NK-92 treated with Interleukin-12 subunit alpha and Interleukin-12 subunit beta, amount 100 ng/mL, for 24 hours (cell line): ENCODE data around the gene HOXA5.

Experiments
- DNase-seq: peaks from one replicate; lab custom pipeline; 2025; lab: John Stamatoyannopoulos, UW

HOXA5 gene

DNA sequence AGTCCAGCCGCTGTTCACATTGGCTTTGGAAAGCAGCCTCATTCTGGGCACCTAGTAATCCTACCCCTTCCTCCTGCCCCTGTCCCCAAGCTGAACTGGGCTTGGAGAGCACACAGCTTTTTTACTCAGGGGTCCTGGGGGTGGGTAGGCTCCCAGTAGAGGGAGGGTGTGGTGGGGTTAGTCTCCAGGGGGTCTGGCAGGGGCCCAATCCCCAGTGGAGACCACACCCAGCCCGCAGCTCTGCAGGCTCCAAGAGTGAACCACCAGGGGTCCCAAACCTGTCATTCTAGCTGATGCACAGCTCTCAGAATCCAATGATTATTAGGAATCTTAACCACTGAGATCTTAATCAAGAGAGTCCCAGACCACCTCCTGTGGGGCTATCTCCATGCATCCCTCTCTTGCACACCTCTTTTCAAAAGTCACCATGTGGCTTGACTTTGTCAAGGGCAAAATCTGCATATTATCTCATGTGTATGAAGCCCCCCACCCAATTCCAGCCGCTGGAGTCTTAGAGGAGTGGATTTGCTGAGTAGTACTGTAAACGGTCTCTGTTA is 38.9 kb upstream of the HOXA5 start:
- no peak for DNase-seq

DNA sequence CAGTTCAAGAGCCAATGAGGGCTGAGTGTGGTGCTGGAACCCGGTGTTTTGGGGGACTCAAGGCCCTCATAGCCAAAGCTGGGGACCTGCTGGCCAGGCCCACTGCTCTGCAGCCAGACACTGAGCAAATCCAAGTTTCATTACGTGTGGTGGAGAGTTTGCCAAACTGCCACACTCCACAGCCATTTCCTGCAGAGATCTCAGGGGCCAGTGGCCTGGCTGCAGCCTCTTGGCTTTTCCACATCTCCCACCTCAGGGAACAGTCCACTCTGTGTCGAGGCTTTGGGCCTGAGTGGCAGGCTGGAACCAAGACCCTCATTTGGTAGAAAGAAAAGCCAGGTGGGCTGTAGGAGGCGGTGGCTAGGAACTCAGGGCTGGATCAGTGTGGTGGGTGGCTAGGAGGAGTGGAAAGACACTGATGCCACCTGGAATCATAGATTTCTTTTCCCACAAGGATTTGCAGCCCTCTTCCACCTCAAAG is 38.4 kb upstream of the HOXA5 start:
- no peak for DNase-seq

DNA sequence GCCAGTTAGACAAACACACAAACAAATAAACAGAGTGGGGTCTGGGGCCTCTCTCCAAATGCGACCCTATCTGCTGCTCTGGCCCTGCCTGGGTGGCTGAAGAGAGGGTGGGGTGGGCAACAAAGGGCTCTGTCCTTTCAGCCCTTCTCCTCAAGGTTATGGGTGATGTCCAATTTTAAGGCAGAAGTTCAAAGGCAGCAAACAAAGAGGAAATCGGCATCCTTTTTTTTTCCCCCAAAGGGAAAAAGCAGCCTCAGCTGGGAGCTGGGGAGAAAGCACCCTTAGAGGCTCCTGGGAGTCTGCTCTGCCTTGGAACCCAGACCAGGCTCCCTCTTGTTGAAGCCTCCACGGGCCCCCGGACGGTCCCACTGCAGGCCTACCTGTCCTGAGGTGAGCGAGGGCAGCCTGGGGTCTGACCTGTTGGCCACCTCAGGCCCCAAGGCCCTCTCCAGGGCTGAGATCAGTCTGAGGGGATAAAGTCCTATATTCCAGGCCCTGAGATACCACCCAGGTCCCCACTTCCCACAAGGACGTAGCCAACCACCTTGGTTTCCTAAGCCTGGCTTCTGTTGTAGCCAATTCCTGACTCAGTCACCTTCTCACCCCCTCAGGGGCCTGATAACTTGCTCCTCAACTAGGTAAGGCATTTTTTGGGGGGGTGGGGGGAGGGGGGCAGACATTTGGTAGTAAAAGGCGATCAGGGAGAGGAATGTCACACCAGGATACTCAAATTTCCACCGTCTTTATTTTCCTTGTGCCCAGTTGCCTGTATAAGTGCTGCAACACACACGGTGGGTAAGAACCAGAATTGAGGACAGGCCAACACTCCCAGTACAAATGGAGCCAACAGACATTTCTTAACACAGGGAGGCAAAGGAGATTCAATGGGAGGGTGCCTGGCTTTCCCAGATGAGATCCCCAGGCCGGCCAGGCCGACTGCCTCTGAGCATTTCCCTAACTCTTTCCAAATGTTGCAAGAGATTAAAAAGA is 37.2 kb upstream of the HOXA5 start:
- DNase-seq, result no peak

DNA sequence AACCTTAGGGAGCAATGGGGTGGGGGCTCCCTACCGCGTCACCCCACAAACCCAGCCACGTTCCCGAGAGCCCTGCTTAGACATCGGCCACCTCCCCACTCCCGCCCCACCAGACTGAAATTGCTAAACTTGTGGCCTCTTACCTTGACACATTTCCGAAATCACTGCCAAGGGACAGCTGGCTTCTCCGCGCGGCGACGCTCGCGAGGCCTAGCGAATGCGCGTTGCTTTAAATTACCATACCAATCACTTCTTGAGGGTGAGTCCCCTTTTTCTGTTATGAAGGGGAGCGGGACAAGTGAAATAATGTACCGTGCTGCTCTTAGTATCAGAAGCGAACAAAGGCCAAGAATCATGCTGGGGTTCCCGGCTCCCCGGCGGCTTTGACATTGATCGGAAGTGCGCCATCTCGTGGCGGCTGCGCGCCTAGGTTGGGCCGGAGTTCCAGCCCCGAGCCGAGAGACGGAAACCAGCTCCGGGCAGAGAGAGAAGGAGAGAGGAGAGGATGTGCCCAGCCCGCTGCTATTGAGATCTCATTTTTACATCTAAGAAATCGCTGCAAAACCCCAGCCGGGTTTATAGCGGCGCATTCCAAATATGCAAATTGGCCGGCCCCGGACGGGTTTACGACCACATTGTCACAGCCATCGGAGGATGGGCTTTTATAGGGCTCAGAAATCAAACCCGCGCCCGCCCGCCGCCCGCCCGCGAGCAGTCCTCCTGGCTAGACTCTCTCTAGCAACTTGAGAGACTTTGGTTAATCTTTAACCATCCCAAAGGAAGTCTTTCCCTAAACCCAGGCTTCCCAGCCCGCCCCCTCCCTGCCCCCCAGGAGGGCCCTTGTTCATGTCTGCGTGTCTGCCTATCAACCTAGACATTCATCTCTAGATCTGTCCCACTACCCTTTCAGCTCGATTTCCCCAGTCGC is 36.3 kb upstream of the HOXA5 start:
- peak; percentile 33 for DNase-seq

DNA sequence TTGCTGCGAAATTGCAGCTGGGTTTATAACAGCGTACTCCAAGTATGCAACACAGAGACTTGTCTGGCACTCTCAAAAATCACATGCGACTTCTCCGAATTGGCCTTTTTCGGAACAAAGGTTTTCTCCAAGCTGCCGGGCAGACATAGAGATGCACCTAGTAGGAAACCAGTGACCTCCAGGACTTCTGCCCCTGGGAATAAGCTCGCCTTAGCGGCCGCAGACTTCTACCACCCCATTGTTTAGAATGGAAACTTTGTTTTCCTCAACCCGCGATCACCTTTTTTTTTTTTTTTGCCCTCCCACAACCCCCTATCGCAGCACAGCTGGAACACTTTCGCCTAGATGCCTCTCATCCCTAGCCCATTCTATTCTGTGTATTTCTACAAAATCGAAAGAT is 35.5 kb upstream of the HOXA5 start:
- no peak for DNase-seq

DNA sequence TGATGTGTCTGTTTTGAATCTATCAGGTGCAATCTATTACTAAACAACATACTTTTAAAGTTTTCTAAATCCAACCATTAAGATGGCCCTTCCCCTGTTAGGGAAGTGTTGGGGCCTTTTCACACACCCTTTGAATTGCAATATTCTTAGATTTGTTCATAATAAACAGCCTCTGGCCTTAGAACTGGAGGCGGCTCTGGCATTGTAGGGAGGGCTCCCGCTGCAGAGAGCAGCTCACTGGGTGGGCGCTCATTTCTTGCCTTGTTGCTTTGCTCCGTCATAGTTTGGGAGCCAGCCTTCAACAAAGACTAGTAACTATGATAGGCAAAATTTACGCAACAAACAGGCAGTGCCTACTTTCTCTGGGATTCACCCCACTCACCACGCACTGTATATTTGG is 34.9 kb upstream of the HOXA5 start:
- no peak for DNase-seq

DNA sequence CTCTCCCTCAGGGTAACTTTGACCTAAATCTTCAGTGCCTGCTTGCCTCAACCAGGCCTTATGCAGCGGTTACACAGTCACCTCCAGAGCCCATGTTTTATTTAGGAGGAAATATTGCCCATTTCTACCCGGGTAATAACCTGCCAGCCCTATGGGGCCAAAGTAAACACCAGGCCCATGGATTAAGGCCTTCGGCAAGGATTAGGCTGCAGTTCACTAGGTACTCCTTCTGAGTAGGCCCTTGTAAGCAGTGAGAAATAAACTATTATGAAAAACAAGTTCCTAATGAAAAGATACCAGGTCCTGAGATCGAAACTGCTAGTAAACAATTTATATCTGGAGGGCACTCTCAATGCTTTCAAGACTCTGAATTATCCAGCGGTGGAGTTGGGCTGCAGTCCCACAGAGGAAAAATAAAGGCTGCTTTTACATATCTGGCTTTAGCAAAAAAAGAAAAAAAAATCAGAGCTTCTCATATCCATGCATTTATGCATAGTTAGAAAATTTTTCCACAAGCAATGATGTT is 34.4 kb upstream of the HOXA5 start:
- no peak for DNase-seq

DNA sequence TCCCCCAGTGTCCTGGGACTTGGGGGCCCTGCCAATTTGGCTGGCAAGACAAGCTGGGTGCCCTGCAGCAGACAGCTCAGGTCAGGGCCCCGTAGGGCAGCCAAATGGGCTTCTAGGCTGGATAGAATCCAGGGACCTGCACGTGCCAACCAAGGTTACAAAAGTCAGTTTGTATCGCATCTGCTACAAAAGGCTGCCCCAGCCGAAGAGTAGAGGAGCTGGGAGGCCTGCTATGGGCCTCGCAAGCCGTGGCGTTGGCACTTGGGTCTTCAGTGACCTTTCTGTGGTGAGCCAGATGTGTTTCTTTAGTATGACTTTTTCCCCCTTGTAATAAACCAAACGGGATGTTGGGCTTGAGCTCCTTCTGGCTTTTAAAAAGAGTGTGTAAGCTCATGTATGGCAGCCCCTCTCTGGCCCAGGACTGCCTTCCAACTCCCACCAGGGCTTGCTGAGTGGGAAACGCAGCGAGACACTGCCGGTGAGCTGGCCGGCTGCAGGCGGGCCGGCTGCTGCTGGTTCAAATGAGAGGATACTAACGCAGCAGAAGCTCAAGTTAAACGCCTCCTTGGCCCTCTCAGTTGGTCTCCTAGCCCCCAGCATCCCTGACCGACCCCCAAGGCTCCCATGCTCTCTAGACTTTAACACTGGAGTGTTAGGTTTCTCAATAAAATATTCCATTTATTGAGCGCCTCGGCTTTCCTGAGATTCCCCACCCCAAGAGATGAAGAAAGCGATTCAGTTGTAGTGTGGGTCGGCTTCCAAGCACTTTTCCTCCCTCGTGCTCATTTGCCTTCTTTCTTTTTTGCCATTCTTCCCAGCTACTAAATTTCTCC is 33.7 kb upstream of the HOXA5 start:
- DNase-seq, result no peak

DNA sequence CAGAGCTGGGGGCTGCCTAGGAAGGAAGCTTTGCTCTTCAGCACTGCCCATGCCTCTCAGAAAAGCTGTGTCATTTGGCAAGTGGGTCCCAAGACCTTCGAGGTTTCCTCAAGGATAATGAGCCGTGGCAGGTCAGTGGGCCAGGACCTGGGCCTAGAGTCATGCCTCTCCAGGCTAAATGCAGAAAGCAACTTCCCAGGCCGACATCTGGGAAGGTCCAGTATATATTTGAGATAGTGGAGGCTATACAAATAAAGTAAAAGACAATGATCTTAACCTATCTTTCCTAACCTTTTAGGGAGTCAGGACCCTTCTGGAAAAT is 33.0 kb upstream of the HOXA5 start:
- DNase-seq, result no peak

DNA sequence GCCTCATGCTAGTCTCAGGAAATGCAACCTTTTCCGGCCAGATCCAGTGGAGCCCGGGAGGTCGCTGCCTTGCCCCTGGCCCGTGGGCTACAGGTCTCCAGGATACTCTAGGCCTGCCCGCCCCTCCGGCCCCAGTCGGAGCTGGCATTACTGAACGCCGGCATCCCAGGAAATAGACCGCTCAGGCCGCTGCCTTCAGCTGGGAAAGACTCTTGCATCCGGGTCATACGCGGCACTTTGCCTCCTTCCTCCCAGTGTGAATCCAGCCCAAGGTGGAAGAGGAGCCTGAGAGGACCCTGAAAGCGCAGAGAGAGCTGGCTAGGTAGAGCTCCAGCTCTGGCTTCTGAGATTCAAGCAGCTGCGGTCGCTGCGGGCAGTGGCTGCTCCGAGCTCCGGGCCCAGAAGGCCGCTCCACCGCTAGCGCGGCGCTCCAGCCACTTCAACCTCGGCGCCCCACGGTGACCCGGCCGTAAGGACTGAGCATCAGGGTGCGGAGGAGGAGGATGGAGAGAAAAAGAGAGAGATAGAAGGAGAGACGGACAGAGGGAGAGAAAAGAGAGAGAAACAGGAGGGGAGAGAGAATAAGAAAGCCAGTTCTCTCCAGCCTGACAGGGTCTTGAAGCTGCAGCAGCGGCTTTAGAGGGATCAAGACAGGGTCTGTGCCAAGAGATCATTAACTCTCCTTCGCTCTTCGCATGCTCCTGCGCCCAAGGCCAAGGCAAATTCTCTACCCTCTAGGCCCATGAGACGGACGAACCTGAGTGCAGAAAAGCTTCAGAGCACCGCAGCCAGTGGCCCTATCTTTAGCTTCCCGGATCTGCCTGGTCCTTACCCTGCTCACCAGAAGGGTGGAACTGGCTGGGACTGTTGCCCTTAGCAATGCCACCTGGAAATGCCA is 32.4 kb upstream of the HOXA5 start:
- DNase-seq, result no peak

DNA sequence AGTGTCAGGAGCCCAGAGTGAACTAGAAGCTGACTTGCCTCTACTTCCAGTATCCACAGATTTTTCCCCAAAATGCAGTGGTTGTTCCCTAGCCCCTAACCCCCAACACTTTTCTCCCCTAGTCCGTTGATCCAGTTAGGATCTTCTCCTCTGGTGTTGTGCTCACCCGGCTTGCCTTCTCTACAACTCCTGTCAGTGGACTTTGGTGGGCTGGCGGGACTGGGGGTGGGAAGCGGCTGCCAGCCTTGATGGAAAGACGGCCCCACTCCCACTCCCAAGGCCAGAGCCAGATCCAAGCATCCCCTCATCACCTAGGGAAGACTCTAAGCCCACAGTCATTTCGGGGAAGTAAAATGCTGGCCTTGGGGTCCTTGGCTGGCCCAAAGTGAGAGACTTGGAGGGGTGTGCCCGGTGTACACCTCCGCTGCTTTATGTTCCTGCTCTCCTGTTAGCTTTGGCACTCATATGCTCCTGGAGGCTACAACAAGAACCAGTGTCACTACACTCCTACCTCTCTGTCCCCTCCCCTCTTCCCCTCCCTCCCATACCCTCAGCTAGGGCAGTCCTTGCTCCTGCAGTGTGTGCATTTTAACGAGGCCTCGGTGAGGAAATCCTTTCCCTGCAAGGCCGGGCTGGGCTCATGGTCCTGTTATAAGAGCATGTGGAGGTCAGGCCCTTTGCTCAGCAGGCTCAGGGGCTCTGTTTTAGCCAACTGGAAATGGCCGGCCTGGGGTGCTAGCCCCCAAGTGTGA is 31.6 kb upstream of the HOXA5 start:
- DNase-seq, result no peak

DNA sequence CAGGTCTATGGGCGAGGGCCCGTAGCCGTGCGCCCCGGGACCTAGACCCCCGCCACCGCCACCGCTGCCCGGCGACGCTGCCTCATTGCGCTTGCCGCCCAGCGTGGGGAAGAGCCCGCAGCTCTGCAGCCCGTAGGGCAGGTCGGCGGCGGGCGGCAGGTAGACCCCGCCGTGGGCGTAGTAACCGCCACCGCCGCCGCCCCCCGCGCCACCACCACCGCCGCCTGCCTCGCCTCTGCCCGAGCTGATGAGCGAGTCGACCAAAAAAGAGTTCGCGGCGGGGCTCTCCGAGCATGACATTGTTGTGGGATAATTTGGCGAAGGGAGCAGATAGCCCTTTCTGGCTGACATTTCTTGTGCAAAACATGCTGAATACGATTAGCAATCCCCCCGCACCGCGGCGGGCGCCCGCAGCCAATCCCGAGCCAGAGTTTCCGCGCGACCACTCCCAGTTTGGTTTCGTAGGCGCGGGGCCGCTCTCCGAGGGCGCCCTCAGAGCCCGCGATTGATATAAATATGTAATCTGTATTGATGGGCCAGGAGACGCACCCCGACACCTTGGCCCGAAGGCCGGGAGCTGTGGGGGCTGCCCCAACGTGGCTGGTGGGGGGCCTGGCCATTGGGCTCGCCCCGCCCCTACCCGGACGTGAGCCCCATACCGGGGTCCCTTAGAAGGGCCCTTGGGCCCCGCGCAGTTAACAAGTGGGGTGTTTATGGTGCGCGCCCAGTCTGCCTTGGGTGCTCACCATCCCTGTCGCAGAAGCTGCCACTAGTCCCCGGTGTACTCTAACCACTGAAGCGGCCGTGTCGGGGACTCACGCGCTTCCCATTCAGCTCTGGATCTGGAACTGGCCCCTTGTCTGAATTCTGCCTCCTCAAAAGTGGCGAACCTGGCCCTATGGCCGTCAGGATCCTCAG is 30.7 kb upstream of the HOXA5 start, which contains the start of gene HOXA10:
Gene HOXA10 (minus strand): TSS at position 365 of the 918 bp plus-strand sequence. CDS start 14 bp downstream, at position 351.
- DNase-seq, result no peak

DNA sequence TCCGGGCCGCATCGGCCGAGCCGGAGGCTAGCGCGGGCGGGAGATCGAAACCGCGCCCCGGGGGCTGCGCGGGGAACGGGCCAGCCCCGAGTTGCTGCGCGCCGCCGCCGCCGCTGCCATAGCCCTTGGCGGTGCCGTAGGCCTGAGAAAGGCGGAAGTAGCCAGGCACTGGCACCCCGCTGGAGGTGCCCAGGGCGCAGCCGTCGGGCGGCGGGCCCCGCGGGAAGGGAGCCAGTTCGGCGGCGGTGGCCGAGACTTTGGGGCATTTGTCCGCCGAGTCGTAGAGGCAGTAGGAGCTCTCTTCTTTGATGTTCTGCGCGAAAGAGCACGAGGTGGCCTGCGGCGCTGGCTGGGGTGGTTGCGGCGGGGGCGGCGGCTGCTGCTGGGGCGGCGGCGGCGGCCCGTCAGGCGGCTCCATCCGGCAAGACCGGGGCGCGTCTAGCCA is 30.1 kb upstream of the HOXA5 start:
- peak; percentile 51 for DNase-seq

DNA sequence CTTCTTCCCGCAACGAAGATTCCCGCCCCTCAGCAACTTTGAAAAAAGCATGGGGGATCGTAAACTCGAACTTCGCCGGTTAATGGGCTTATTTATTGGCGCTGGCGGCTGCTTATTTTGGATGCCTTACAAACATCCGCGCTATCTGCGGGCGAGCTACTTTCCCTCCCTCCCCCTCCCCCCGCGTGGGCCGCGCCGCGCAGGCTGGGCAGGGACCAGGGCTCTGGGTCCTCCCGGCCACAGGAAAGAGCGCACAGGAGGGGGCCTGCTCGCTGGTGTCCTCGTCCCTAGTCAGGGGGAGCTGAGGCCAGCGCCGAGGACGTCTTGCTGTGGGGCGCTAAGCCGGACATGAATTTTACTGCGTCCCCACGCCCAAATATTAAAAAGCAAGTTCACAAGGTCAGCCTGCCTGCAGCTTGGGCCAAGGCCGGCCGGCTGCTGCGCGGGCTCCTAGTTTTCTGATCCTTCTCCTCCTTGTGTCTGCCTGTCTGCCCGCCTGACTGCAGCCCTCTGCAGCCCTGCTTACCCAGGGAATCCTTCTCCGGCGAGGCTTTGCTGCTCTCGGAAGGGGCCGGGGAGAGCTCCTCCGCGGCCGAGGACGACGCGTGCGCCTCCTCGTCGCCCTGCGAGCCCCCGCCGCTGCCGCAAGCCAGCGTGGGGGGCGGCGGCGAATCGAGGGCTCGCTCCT is 29.5 kb upstream of the HOXA5 start:
- peak; percentile 57 for DNase-seq

DNA sequence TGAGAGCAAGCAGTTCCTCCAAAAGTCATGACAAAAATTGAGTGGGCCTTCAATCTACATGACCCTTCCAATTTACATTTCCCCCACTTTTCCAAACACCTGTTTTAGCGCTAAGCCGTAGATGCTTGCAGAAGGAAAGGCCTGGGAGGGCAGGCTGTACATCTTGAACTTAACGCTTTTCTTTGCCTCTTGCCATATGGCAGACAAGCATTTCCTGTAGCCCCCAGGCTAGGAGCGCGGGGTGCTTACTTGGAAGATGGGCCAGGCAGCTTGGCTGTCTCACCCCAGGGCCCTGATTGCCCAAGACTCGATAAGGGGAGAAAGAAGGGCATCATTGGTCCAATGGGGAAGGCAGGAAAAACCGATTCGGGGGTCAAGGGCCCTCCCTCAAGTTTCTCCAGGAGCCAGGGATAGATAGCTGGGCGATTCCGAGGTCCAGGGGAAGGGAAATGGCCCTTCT is 28.9 kb upstream of the HOXA5 start:
- no peak for DNase-seq

DNA sequence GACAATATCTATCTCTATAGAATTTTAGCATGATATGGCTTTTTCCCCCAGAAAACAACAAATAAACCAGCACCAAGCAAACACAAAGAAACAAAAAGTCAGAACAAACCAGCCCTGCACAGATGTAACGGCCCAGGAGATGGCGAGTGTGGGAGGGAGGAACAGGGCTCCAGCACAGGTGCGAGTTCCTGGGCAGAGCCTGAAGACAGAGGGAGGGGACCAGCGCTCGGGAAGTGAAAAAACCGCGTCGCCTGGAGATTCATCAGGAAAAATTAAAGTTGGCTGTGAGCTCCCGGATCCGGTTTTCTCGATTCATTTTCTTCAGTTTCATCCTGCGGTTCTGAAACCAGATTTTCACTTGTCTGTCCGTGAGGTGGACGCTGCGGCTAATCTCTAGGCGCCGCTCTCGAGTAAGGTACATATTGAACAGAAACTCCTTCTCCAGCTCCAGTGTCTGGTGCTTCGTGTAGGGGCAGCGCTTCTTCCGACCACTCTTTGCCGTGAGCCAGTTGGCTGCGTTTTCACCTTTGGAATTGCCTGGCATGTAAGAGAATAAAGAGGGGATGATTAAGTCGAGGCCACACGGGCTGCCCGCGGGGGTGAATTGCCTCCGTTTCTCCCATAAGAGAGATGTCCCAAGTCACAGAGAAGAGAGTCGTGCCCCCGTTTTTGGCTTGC is 28.3 kb upstream of the HOXA5 start:
- DNase-seq, result peak; percentile 53

DNA sequence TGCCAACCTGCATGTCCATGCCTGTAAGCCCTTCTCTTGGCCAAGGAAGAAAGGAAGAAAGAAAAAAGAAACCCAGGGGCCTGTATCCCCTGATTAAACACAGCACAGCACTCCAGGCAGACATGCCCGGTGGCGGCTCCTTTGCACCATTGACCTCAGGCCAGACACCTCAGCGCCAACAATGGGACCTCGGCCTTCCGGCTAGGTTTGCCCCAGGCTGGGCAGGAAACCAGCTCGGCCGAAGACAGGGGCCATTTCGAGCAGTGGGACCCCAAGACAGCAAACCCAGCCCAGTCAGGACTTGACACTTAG is 27.8 kb upstream of the HOXA5 start:
- peak; percentile 53 for DNase-seq
